H1 (cell line): ENCODE measurements around the gene CABP1. TPM values are rescaled to one million over a fixed set of nuclear protein-coding genes. Genes with fewer than 3 reads are reported as not detected.

ENCODE experiments used
- CTCF ChIA-PET: fragments of 300-600 bp; sonication (Branson Sonifier 250); formaldehyde crosslinking; loops from one replicate; lab custom pipeline; 2021; ENCODE audit not compliant: partially characterized antibody; lab: Charles Lee
- POLR2A ChIA-PET: fragments of 300-600 bp; sonication (Branson Sonifier 250); formaldehyde crosslinking; loops from one replicate; lab custom pipeline; 2021; ENCODE audit warnings: inconsistent platforms; ENCODE audit not compliant: partially characterized antibody; lab: Charles Lee
- DNase-seq, 2 experiments: peaks; one replicate each; pipeline versions ENCODE4 v3.0.0 to v3.0.0-alpha.2; 2010 to 2022; ENCODE audit warnings: low spot score in 2 of 2, low read depth in 1 of 2, mixed read lengths in 1 of 2
- FAIRE-seq: peaks from 2 replicates; lab custom pipeline; 2011; peaks lifted over from hg19 to GRCh38; lab: Jason Lieb, UNC
- H2AFZ ChIP-seq: 2 replicates; pipeline ENCODE4 v1.8.1; 2012; ENCODE audit warnings: low read length, inconsistent platforms
- H2AK5ac ChIP-seq: 2 replicates; pipeline ENCODE4 v1.6.1; 2013; ENCODE audit warnings: low read depth, low read length
- H2BK120ac ChIP-seq: replicated peaks from 2 replicates; pipeline ENCODE3; 2013; ENCODE audit warnings: low read depth, low read length, inconsistent platforms
- H2BK12ac ChIP-seq: 2 replicates; pipeline ENCODE4 v1.6.1; 2013; ENCODE audit warnings: low read depth, low read length
- H2BK15ac ChIP-seq: 2 replicates; pipeline ENCODE4 v1.6.1; 2013; ENCODE audit warnings: low read length
- H2BK20ac ChIP-seq: 2 replicates; pipeline ENCODE4 v1.6.1; 2013; ENCODE audit warnings: low read length
- H2BK5ac ChIP-seq: 2 replicates; pipeline ENCODE4 v1.6.1; 2013; ENCODE audit warnings: low read depth, low read length
- H3K14ac ChIP-seq: 2 replicates; pipeline ENCODE4 v1.6.1; 2013; ENCODE audit warnings: inconsistent platforms; ENCODE audit not compliant: insufficient read length
- H3K18ac ChIP-seq: 2 replicates; pipeline ENCODE4 v1.6.1; 2013; ENCODE audit warnings: low read length; ENCODE audit errors: extremely low read depth
- H3K23ac ChIP-seq: 2 replicates; pipeline ENCODE4 v1.6.1; 2013; ENCODE audit warnings: inconsistent platforms; ENCODE audit not compliant: insufficient read length
- H3K23me2 ChIP-seq: 2 replicates; pipeline ENCODE4 v1.6.1; 2013; ENCODE audit warnings: low read depth, low read length
- H3K27ac ChIP-seq: 2 replicates; pipeline ENCODE4 v1.6.1; 2011; ENCODE audit warnings: low read depth, low read length, inconsistent platforms
- H3K27me3 ChIP-seq, 4 experiments: replicated peaks in 1 of 4; 1 replicate in 1 of 4; 2 replicates in 3 of 4; pipeline versions ENCODE4 v1.6.1 to v1.8.1; 2011 to 2013; ENCODE audit warnings: low read length in 3 of 4, mild to moderate bottlenecking in 3 of 4, inconsistent platforms in 2 of 4, mixed read lengths in 2 of 4, moderate library complexity in 1 of 4; ENCODE audit not compliant: control insufficient read depth in 3 of 4, insufficient read depth in 3 of 4; ENCODE audit errors: extremely low read depth in 1 of 4
- H3K36me3 ChIP-seq, 4 experiments: 2 replicates each; pipeline versions ENCODE4 v1.6.1 to v1.8.1; 2011 to 2013; ENCODE audit warnings: mild to moderate bottlenecking in 4 of 4, low read length in 3 of 4, moderate library complexity in 2 of 4, control low read depth in 1 of 4, inconsistent platforms in 1 of 4; ENCODE audit not compliant: insufficient read depth in 4 of 4, control insufficient read depth in 2 of 4
- H3K4ac ChIP-seq: replicated peaks from 2 replicates; pipeline ENCODE3; 2013; ENCODE audit warnings: low read length, low read depth, mixed read lengths, inconsistent platforms; ENCODE audit not compliant: insufficient read length
- H3K4me1 ChIP-seq, 4 experiments: replicated peaks in 1 of 4; 1 replicate in 1 of 4; 2 replicates in 3 of 4; pipeline versions ENCODE4 v1.6.1 to v1.8.1; 2011 to 2013; ENCODE audit warnings: low read length in 3 of 4, inconsistent platforms in 2 of 4, mixed read lengths in 1 of 4; ENCODE audit not compliant: insufficient read depth in 4 of 4, control insufficient read depth in 3 of 4
- H3K4me2 ChIP-seq, 2 experiments: 2 replicates each; pipeline versions ENCODE4 v1.6.1 to v1.8.1; 2011 to 2013; ENCODE audit warnings: low read depth in 2 of 2, low read length in 2 of 2, control low read depth in 1 of 2, inconsistent platforms in 1 of 2, mild to moderate bottlenecking in 1 of 2; ENCODE audit not compliant: insufficient read depth in 1 of 2
- H3K4me3 ChIP-seq, 4 experiments: fragments of 200-600, 300-600 bp in 1 of 4; sonication (generic), shearing (Covaris generic), sonication (Bioruptor Twin) in 1 of 4; 2 replicates each; pipeline versions ENCODE4 v1.5.1 to v1.8.1; 2011 to 2016; ENCODE audit warnings: low read length in 4 of 4, low read depth in 3 of 4, control low read depth in 2 of 4, inconsistent platforms in 2 of 4, mild to moderate bottlenecking in 2 of 4, mixed read lengths in 1 of 4, moderate library complexity in 1 of 4; ENCODE audit not compliant: insufficient read depth in 2 of 4; ENCODE audit errors: extremely low read depth in 1 of 4
- H3K56ac ChIP-seq: replicated peaks from 2 replicates; pipeline ENCODE3; 2013; ENCODE audit warnings: low read depth, mild to moderate bottlenecking, mixed read lengths, low read length, inconsistent platforms; ENCODE audit not compliant: insufficient read length
- H3K79me1 ChIP-seq: 2 replicates; pipeline ENCODE4 v1.6.1; 2013; ENCODE audit warnings: low read depth, low read length, control low read depth
- H3K79me2 ChIP-seq, 2 experiments: 2 replicates each; pipeline versions ENCODE4 v1.6.1 to v1.8.1; 2012 to 2013; ENCODE audit warnings: low read length in 2 of 2, mild to moderate bottlenecking in 2 of 2, inconsistent platforms in 1 of 2; ENCODE audit not compliant: insufficient read depth in 2 of 2, control insufficient read depth in 1 of 2
- H3K9ac ChIP-seq, 4 experiments: replicated peaks in 1 of 4; 1 replicate in 1 of 4; 2 replicates in 3 of 4; pipeline versions ENCODE4 v1.6.1 to v1.8.1; 2011 to 2013; ENCODE audit warnings: low read depth in 3 of 4, low read length in 3 of 4, control low read depth in 2 of 4, mild to moderate bottlenecking in 2 of 4, moderate library complexity in 2 of 4, inconsistent platforms in 1 of 4; ENCODE audit errors: extremely low read depth in 1 of 4
- H3K9me3 ChIP-seq, 2 experiments: 2 replicates each; pipeline versions ENCODE4 v1.6.1 to v1.8.1; 2012 to 2013; ENCODE audit warnings: mild to moderate bottlenecking in 2 of 2, moderate library complexity in 2 of 2, control low read depth in 1 of 2, inconsistent platforms in 1 of 2, low read depth in 1 of 2, low read length in 1 of 2, mixed read lengths in 1 of 2; ENCODE audit not compliant: insufficient read depth in 2 of 2
- H4K20me1 ChIP-seq, 2 experiments: replicated peaks in 1 of 2; 2 replicates each; pipeline versions ENCODE3 to v1.8.1; 2011 to 2013; ENCODE audit warnings: inconsistent platforms in 2 of 2, low read length in 2 of 2, mild to moderate bottlenecking in 1 of 2; ENCODE audit not compliant: insufficient read depth in 2 of 2, control insufficient read depth in 1 of 2
- H4K5ac ChIP-seq: 2 replicates; pipeline ENCODE4 v1.6.1; 2013; ENCODE audit warnings: low read length, low read depth, mixed read lengths, inconsistent platforms; ENCODE audit not compliant: insufficient read length
- H4K8ac ChIP-seq: 2 replicates; pipeline ENCODE4 v1.8.0; 2013; ENCODE audit warnings: mild to moderate bottlenecking, moderate library complexity, low read length, inconsistent platforms; ENCODE audit not compliant: insufficient read depth; ENCODE audit errors: extremely low read depth
- H4K91ac ChIP-seq: replicated peaks from 2 replicates; pipeline ENCODE3; 2013; ENCODE audit warnings: low read length, mixed read lengths, inconsistent platforms; ENCODE audit not compliant: insufficient read length
- KDM1A ChIP-seq: fragments of 200-600, 300-600 bp; sonication (generic); IDR thresholded peaks from 2 replicates; pipeline ENCODE4 v1.7.1; 2016; ENCODE audit warnings: mild to moderate bottlenecking, low read length, borderline replicate concordance
- RAD21 ChIP-seq, 2 experiments: IDR thresholded peaks in 1 of 2; conservative IDR thresholded peaks in 1 of 2; 2 replicates each; pipeline ENCODE4 v1.6.1; 2011; ENCODE audit warnings: low read depth in 2 of 2, low read length in 2 of 2, improper control_type of control experiment in 1 of 2, inconsistent platforms in 1 of 2, mild to moderate bottlenecking in 1 of 2, moderate library complexity in 1 of 2
- WGBS, 2 experiments: shearing (Covaris generic) in 1 of 2; methylation state at CpG; one replicate each; pipeline versions ENCODE4 v1.1.6 to v1.1.7; 2013 to 2015; ENCODE audit warnings: low lambda C conversion rate in 2 of 2, mixed read lengths in 2 of 2, inconsistent platforms in 1 of 2, low coverage in 1 of 2, missing lambda C conversion rate in 1 of 2; ENCODE audit not compliant: insufficient replicate concordance in 2 of 2, insufficient coverage in 1 of 2, insufficient read length in 1 of 2; ENCODE audit errors: extremely low coverage in 1 of 2, missing lambda C conversion rate in 1 of 2; 5-methylcytosine and 5-hydroxymethylcytosine counted together
- polyA plus RNA-seq, 7 experiments: library from polyadenylated mRNA; depleted of rRNA in 3 of 7; stranded (reverse) in 5 of 7; unstranded in 2 of 7; fragments of >200 nt in 5 of 7; fragments of 200-250 nt in 2 of 7; gene quantifications; 1 replicate in 5 of 7; 2 replicates in 1 of 7; 4 replicates in 1 of 7; pipeline versions ENCODE4 v1.2.1 to v1.2.3, GENCODE V29; 2011 to 2013; ENCODE audit warnings: missing spikeins in 2 of 7, mixed read lengths in 2 of 7
- total RNA-seq: library from RNA; stranded (reverse); fragmentation: NEBNext Ultra II Directional; extraction: Animal tissue kit (Norgen Biotek cat#: 25700); gene quantifications from 2 replicates; pipeline ENCODE4 v1.2.1, GENCODE V29; 2021

The CABP1 gene
- total and polyA plus RNA-seq, 2 of the 8 experiments (the other 6 are each of a cell fraction or from before 2014, with no cell fraction given): 3.9 to 7.4 TPM

- no peak overlapping the region for H4K91ac ChIP-seq
- H3K9ac ChIP-seq: no peak overlapping the region
- no peak overlapping the region for H4K5ac ChIP-seq
- FAIRE-seq: no peak
- peak overlapping the region; percentile 40 for H3K4ac ChIP-seq
- H3K27ac ChIP-seq: no peak overlapping the region
- H3K23me2 ChIP-seq: no peaks in the 10 kb centered on the region
- no peak overlapping the region for H2BK120ac ChIP-seq
- H2BK5ac ChIP-seq: no peak overlapping the region
- DNase-seq: no peak
- H2AFZ ChIP-seq: no peak overlapping the region
- no peak overlapping the region for H3K14ac ChIP-seq
- 88% methylated on average over 5 of the region's 5 CpGs; no CpG with 5 or more reads in 1 of the 2 experiments for WGBS, 2 experiments
- no peak overlapping the region for H2AK5ac ChIP-seq
- no peaks in the 10 kb centered on the region; the same call in 1 of the 2 replicates for H3K79me1 ChIP-seq
- H3K4me3 ChIP-seq: no peak overlapping the region
- H3K27me3 ChIP-seq: no peaks in the 10 kb centered on the region
- no peaks in the 10 kb centered on the region for H3K79me2 ChIP-seq
- peaks cover 4 to 7% (median 4%) of the 10 kb centered on the region in 4 experiments for H3K4me1 ChIP-seq
- H3K56ac ChIP-seq: no peak overlapping the region
- H3K23ac ChIP-seq: no peak overlapping the region
- no peak overlapping the region for H2BK12ac ChIP-seq
- no peak overlapping the region for H2BK20ac ChIP-seq
- H4K8ac ChIP-seq: no peak overlapping the region
- no peaks in the 10 kb centered on the region for H3K36me3 ChIP-seq
- no peaks in the 10 kb centered on the region for H3K9me3 ChIP-seq
- H4K20me1 ChIP-seq: no peaks in the 10 kb centered on the region
- no peak overlapping the region for H3K18ac ChIP-seq
- CTCF ChIA-PET: interaction anchor here (1.0 to 6.4 kb wide), 11 partner anchors 12 to 320 kb away, joined by 3 to 83 read pairs (median 4); partner anchors contain the start of genes CABP1 and POP5
- H3K4me2 ChIP-seq: no peak overlapping the region; a peak in 2 of 4 replicates
- POLR2A ChIA-PET: no interaction called here
- TF ChIP-seq KDM1A (peak; percentile 49; the same call in 1 of the 2 replicates), RAD21 (IDR thresholded peaks at IDR 0.05 in 1 of 2, conservative IDR thresholded peaks at IDR 0.05 in 1 of 2; ENCODE audit: low read depth in 2 of 2, low read length in 2 of 2) (no peak)
- H2BK15ac ChIP-seq: no peak overlapping the region
These were observed 11.4 kb downstream of the CABP1 start for GRCh38 chr12:120651821-120652220.
